DMS153 (cell line): ENCODE results near the gene ENTREP1.
"Not testable (repeated sequence)": the region's sequence is repeated elsewhere in the genome, so short reads cannot be mapped to it uniquely, and the experiment has no call there.

Source experiments
- DNase-seq: peaks from one replicate; lab custom pipeline; 2025; lab: John Stamatoyannopoulos, UW

Gene ENTREP1

GRCh38 chr9:69324549-69325401 is at the start of gene ENTREP1:
Gene ENTREP1, plus strand, starts transcription at chr9:69325215. Its CDS starts 95 bp downstream, at chr9:69325310.
- peak; percentile 60 for DNase-seq

GRCh38 chr9:69276775-69277174 is 48.2 kb upstream of the ENTREP1 start:
- no peak for DNase-seq

GRCh38 chr9:69279084-69279731 is 45.8 kb upstream of the ENTREP1 start:
- no peak for DNase-seq

- DNase-seq: no peak
These were observed 45.3 kb upstream of the ENTREP1 start for GRCh38 chr9:69279733-69280132.

GRCh38 chr9:69283003-69283402 is 42.0 kb upstream of the ENTREP1 start:
- no peak for DNase-seq

GRCh38 chr9:69292078-69292477 is 32.9 kb upstream of the ENTREP1 start:
- DNase-seq: no peak

GRCh38 chr9:69293156-69293555 is 31.9 kb upstream of the ENTREP1 start:
- no peak for DNase-seq

GRCh38 chr9:69295872-69296552 is 29.0 kb upstream of the ENTREP1 start:
- DNase-seq: no peak

GRCh38 chr9:69297300-69297980 is 27.6 kb upstream of the ENTREP1 start:
- no peak for DNase-seq

GRCh38 chr9:69299315-69299714 is 25.7 kb upstream of the ENTREP1 start:
- no peak for DNase-seq

- DNase-seq: no peak
These were observed 25.2 kb upstream of the ENTREP1 start for GRCh38 chr9:69299826-69300225.

GRCh38 chr9:69303331-69303730 is 21.7 kb upstream of the ENTREP1 start:
- no peak for DNase-seq

- DNase-seq: not testable (repeated sequence)
These were observed 18.0 kb upstream of the ENTREP1 start for GRCh38 chr9:69306895-69307445.

GRCh38 chr9:69307446-69308205 is 17.4 kb upstream of the ENTREP1 start:
- DNase-seq: no peak

- DNase-seq: no peak
These were observed 16.6 kb upstream of the ENTREP1 start for GRCh38 chr9:69308206-69308931.

- DNase-seq: no peak
These were observed 11.8 kb upstream of the ENTREP1 start for GRCh38 chr9:69313175-69313574.

- DNase-seq: no peak
These were observed 10.5 kb upstream of the ENTREP1 start for GRCh38 chr9:69314547-69314946.

GRCh38 chr9:69317081-69317480 is 7.9 kb upstream of the ENTREP1 start:
- DNase-seq: no peak

- DNase-seq: no peak
These were observed 7.1 kb upstream of the ENTREP1 start for GRCh38 chr9:69317894-69318293.

- DNase-seq: no peak
These were observed 5.5 kb upstream of the ENTREP1 start for GRCh38 chr9:69319324-69320025.
